NOMO-1 (cell line): ENCODE data around the gene TFAP2A.

Experiments used
- DNase-seq, 2 experiments: peaks; one replicate each; lab custom pipeline; 2025; ENCODE audit not compliant: unreplicated experiment in 2 of 2; lab: John Stamatoyannopoulos, UW

The TFAP2A gene

DNA sequence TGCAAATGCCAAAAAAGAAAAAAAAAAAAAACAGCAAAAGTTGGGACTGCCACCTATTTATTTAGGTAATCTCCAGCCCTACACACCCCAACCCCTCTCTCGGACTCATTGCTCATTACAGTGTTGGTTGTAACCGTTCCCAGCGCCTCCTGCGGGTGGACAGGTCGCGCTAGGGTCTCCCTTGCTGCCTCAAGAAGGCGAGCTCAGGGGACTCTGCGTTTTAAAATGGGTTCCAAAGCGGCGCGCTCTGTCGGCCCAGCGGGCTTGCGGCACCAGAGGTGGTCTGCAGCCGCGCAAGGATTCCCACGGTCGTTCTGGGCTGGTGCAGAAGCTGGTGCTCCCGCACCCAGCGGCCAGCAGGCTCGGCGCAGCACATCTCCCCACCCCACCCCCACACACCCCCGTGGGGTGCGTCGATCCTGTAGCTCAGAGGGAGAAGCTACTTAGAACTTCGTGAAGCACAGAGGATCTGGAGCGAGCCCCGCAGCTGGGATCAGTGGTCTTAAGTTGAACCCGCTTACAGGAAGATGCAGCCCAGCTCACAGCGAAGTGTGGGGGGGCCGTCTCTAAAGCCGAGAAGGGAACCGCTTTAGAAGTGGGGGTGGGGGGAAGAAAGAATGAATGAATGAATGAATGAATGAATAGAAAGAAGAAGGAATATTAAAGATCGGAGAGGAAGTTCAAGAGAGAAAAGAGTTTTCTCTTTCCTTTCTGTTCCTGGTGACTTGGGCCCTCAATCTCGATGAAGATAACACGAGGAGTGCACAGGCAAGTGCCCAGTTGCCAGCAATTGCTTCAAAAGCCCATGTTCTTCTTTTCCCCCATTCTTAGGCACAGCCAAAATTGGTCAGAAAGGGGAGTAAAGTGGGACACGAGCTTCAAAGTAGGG is 780 bp downstream of the TFAP2A start:
- no peak for DNase-seq

- no peak for DNase-seq
These were observed 1.5 kb downstream of the TFAP2A start for GRCh38 chr6:10413262-10413849.

DNA sequence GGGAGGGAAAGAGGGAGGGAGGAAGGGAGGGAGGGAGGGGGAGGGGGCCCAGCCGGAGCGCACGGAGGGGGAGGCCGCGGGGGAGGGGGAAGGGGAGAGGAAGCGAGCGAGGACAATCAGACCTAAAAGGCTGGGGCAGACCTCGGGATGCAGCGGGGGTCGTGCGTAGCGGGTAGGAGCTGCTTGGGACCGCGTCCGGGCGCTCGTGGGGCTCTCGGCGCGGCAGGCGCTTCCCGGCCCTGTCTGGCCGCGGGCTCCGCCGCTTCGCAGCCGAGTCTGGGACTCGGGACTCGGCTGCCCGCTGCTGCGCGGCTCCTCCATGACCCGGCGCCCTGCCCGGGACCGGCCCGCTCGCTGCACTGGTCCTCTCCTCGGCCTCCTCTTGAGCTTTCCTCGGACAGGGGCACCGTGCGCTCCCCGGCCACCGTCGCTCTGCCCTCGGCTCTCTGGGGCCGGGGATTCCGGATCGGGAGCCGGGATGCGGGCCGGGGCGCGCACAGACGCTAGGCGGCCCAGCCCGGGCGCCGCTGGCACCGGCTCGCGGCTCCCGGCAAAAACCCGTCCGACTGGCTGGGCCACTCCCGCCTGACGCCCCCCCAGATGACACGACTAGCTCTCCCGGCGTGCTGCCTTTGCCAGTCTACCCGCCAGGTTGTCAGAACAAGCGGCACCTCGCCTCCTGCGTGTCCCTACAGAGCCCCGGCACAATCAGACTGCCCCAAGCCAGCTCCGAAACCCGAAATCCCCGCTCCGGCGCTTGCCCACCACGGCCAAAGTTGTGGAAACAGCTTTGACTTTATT is 2.2 kb downstream of the TFAP2A start:
- peak; percentile 46 to 52 for DNase-seq

- peak; percentile 59 to 76 for DNase-seq
These were observed 2.9 kb downstream of the TFAP2A start for GRCh38 chr6:10411971-10412460.

GRCh38 chr6:10411131-10411970 is 3.5 kb downstream of the TFAP2A start:
- no peak for DNase-seq

GRCh38 chr6:10410207-10411050 is 4.4 kb downstream of the TFAP2A start:
- DNase-seq, result no peak

GRCh38 chr6:10409731-10410206 is 5.1 kb downstream of the TFAP2A start:
- DNase-seq, result no peak

GRCh38 chr6:10409233-10409721 is 5.6 kb downstream of the TFAP2A start:
- DNase-seq, result no peak

DNA sequence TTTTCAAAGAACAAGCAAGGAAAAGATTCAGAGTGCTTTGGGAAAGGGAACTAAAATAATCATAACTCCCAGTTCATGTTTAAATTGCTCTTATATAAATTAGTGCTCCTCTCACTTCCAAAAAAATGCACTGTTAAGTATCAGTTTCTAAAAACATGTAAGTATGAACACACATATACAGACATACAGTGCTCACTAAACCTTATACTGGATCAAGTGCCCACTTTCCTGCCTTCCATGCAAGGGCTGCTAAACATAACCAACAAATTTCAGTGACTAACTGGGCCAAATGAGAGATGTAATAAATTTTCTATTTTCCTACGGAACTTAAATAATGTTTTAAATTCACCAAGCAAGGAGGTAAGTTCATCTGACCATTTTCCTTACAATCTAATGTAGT is 6.4 kb downstream of the TFAP2A start:
- no peak for DNase-seq

DNA sequence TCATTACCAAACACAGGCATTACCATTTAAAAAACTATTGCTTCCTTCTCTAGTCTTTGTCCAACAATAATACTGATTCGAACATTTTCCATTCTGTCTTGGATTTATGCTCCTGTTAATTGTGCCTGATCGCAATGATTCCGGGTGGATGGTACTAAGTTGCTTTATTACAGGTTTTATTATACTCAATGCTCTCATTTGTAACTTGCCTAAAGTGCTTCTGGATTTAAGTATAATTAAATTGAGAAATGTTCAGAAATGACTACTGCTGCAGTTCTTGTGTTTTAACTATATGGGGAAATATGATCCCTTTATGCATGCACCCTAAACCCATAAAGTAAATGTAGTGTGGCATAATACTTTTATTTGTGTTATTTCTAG is 7.2 kb downstream of the TFAP2A start:
- DNase-seq, result peak in 1 of 2 experiments; percentile 35

- DNase-seq, result no peak
These were observed 7.7 kb downstream of the TFAP2A start for GRCh38 chr6:10407018-10407673.

- DNase-seq, result no peak
These were observed 8.3 kb downstream of the TFAP2A start for GRCh38 chr6:10406556-10406955.

- DNase-seq, result no peak
These were observed 9.4 kb downstream of the TFAP2A start for GRCh38 chr6:10405513-10405900.

DNA sequence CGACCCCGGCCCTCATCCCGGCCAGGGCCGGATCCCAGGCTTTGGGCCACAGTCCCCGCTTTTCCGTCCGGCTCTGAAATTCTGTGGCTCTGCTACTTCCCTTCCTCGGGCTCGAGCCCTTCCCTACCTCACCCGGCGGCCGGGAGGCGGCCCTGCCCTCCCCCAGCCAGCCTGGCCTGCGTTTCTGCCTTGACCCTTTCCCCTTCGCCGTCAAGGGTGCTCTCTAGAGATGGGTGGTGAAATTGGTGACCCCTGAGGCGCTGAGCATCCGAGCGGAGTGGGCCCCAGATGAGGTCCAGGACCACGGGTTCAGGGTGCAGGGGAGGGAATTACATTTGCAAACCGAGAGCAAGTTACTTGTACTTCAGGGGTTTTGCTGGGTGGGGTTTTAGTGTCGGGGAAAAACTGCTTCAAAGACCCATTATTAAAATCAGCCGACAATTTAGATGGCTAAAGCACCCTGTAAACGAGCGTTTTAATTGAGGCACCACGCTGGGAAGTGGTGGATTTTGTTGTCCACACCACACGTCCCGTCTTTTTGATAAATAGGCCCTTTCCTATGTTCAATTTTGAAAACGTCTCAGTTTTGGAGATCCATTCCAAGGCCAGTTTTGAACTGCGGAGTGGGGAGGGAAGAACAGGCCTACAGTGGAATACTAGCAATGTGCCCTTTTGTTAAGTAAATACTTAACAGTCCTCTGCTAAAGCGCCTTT is 9.9 kb downstream of the TFAP2A start:
- DNase-seq, result peak in 1 of 2 experiments; percentile 45

- peak; percentile 98 to 99 for DNase-seq
These were observed 10.6 kb downstream of the TFAP2A start for GRCh38 chr6:10404107-10404798.

DNA sequence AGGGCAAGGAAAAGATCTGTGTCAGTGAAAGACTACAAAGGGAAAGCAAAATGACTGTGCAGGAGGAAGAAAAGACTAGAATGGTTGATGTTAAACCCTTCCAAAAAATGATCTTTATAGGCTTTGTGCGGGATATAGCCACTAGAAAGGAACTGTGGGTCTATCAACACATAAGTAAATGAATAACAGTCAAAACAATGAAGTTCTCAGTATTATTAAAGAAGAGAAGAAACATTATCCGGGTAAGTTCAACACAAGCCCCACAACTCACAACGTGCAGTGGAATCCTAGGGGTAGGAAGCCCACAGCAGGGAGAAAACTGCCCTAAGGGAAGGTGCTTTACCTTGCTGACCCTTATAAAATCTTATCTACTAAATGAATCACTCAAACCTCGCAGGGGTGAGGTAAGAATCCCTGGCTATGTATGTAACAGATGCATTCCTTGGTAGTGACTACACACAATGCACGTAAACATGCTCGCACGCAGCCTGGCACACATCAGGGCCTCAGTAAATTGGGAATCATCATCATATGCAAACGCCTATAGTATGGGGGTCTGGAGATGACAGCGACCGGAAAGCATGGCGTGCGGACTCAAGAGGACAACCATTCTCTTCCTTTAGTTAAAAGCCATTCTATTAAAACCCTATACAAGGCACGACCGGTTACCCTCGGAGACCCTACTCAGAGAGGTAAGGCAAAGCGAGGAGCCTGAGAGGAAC is 11.3 kb downstream of the TFAP2A start:
- no peak for DNase-seq
